ENCODE measurements around the gene SLC28A1.
"Not testable (repeated sequence)": the region's sequence is repeated elsewhere in the genome, so short reads cannot be mapped to it uniquely, and the experiment has no call there.

SLC28A1 gene

GRCh38 chr15:84869510-84869909 is 15.0 kb upstream of the SLC28A1 start:
- TF ChIP-seq, protein P1, sequence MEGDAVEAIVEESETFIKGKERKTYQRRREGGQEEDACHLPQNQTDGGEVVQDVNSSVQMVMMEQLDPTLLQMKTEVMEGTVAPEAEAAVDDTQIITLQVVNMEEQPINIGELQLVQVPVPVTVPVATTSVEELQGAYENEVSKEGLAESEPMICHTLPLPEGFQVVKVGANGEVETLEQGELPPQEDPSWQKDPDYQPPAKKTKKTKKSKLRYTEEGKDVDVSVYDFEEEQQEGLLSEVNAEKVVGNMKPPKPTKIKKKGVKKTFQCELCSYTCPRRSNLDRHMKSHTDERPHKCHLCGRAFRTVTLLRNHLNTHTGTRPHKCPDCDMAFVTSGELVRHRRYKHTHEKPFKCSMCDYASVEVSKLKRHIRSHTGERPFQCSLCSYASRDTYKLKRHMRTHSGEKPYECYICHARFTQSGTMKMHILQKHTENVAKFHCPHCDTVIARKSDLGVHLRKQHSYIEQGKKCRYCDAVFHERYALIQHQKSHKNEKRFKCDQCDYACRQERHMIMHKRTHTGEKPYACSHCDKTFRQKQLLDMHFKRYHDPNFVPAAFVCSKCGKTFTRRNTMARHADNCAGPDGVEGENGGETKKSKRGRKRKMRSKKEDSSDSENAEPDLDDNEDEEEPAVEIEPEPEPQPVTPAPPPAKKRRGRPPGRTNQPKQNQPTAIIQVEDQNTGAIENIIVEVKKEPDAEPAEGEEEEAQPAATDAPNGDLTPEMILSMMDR (IDR thresholded peaks at IDR 0.05; ENCODE audit: insufficient read depth, missing control alignments), result no peak
- no peak for FAIRE-seq
- DNase-seq (ENCODE audit: insufficient read length, low spot score), result no peak

GRCh38 chr15:84871428-84871985 is 13.0 kb upstream of the SLC28A1 start:
- DNase-seq (ENCODE audit: insufficient read length, low spot score) (no peak), FAIRE-seq (no peak)
- TF ChIP-seq, protein P1 (IDR thresholded peaks at IDR 0.05; ENCODE audit: insufficient read depth, missing control alignments), result no peak

- TF ChIP-seq, protein P1 (IDR thresholded peaks at IDR 0.05; ENCODE audit: insufficient read depth, missing control alignments), result no peak
- FAIRE-seq, result no peak
- DNase-seq (ENCODE audit: insufficient read length, low spot score), result no peak
Observed at GRCh38 chr15:84872009-84872910, 12.2 kb upstream of the SLC28A1 start.

- FAIRE-seq (no peak), DNase-seq (ENCODE audit: insufficient read length, low spot score) (no peak)
- TF ChIP-seq, protein P1 (IDR thresholded peaks at IDR 0.05; ENCODE audit: insufficient read depth, missing control alignments), result no peak
Observed at GRCh38 chr15:84873997-84874396, 10.5 kb upstream of the SLC28A1 start.

DNA sequence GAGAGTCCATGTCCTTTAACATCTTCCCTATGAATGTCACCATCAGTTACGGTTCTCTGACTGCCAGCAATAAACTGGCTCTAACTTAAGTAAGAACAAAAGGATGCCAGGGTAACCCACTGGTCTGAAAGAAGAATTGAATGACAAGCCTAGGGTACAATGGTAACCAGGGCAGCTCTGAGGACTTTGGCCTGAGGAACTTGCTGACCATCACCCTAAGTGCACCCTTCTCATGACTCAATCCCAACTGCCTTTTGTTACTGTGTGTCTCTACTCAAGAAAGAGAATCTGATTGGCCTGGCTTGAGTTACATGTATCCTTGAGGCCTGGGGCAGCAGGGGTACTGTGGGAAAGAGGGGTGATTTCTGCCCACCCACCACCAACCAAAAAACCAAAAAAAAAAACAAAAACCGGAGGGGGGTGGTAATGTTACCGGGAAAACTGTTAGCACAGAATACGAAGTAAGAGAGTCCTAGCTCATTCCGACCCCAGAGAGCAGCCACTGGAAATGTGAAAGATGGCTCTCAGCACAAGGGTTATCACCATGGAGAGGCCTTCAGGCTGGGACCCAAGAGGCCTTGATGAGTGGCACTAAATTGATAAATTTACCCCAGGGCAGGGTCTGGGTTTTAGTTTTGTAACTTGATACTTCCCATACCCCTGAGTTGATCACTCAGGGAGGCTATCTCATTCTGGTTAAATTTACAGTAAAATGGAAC is 9.3 kb upstream of the SLC28A1 start:
- FAIRE-seq (no peak), DNase-seq (ENCODE audit: insufficient read length, low spot score) (no peak)
- TF ChIP-seq, protein P1 (IDR thresholded peaks at IDR 0.05; ENCODE audit: insufficient read depth, missing control alignments), result no peak

- FAIRE-seq (no peak), DNase-seq (ENCODE audit: insufficient read length, low spot score) (no peak)
- TF ChIP-seq, protein P1 (IDR thresholded peaks at IDR 0.05; ENCODE audit: insufficient read depth, missing control alignments), result no peak
Observed at GRCh38 chr15:84876269-84876668, 8.2 kb upstream of the SLC28A1 start.

GRCh38 chr15:84877701-84878100 is 6.8 kb upstream of the SLC28A1 start:
- not testable (repeated sequence) for FAIRE-seq; DNase-seq (ENCODE audit: insufficient read length, low spot score)
